ENCODE measurements around the gene FGR. TPM values are rescaled to one million over a fixed set of nuclear protein-coding genes. Genes with fewer than 3 reads are reported as not detected.

The FGR gene
- polyA plus RNA-seq (0.04 to 0.17 TPM in 2 of 3 replicates, not detected in the other), polyA minus RNA-seq (not detected in 3 replicates)
- 0.24 TPM for polyA plus RNA-seq (2011; ENCODE audit: low read depth)
- 0.04 and 0.06 TPM in 2 replicates for polyA plus RNA-seq (2011; cell fraction: cytosol; rRNA removed)
- not detected in 2 replicates for polyA plus RNA-seq (2011; cell fraction: nucleus; rRNA removed)
- polyA plus RNA-seq (2012; ENCODE audit: low replicate concordance) = 0.06 TPM in 1 of 2 replicates, not detected in the other
- not detected for polyA minus RNA-seq (2011; cell fraction: cytosol; rRNA and poly(A)+ RNA removed)
- not detected in 2 replicates for polyA minus RNA-seq (2011; cell fraction: nucleus; rRNA and poly(A)+ RNA removed)

- dilution Hi-C loops (cut with MboI; ENCODE audit: extremely low pct_ligation_motif_present, low sequenced_read_pairs) = no loop called here
- H3K4me2 ChIP-seq (ENCODE audit: control insufficient read depth, extremely low read depth, insufficient read depth, low read depth, low read length) = peak within 1 kb of the TSS; percentile 52
- no peak for DNase-seq (ENCODE audit: low read depth, low spot score)
- H3K27ac ChIP-seq (ENCODE audit: control insufficient read depth, insufficient read depth, low read length) = no peak within 1 kb of the TSS
- H3K36me3 ChIP-seq (ENCODE audit: control insufficient read depth in 2 of 2, extremely low read depth in 1 of 2, insufficient read depth in 2 of 2, low read length in 2 of 2) = no peaks in the 10 kb centered on the region
- H3K79me2 ChIP-seq (ENCODE audit: control insufficient read depth, insufficient read depth, low read length) = no peaks in the 10 kb centered on the region
- no peaks in the 10 kb centered on the region for H4K20me1 ChIP-seq (ENCODE audit: control insufficient read depth, extremely low read depth, insufficient read depth, low read length)
- H3K4me1 ChIP-seq (ENCODE audit: control insufficient read depth, extremely low read depth, insufficient read depth, low read length) = peaks cover 8% of the 10 kb centered on the region
- no peaks in the 10 kb centered on the region for H3K9me1 ChIP-seq (ENCODE audit: control insufficient read depth, extremely low read depth, insufficient read depth, low read length)
- TF ChIP-seq CTCF (optimal IDR thresholded peaks at IDR 0.05 in 1 of 3, IDR thresholded peaks at IDR 0.05 in 1 of 3, conservative IDR thresholded peaks at IDR 0.05 in 1 of 3; ENCODE audit: extremely low read depth in 1 of 3, insufficient read depth in 2 of 3, low read length in 3 of 3) (no peak), EZH2 (IDR thresholded peaks at IDR 0.05; ENCODE audit: low read length) (no peak)
- peak within 1 kb of the TSS in 2 of 3 experiments; percentile 27 to 34 for H3K4me3 ChIP-seq (ENCODE audit: control insufficient read depth in 2 of 3, extremely low read depth in 1 of 3, insufficient read depth in 2 of 3, low read depth in 1 of 3, low read length in 3 of 3)
- no peak for FAIRE-seq
- H3K9me3 ChIP-seq (ENCODE audit: control insufficient read depth, low read depth, low read length) = no peaks in the 10 kb centered on the region
- peaks cover 16% of the 10 kb centered on the region for H3K27me3 ChIP-seq (ENCODE audit: control insufficient read depth, extremely low read depth, insufficient read depth, low read length)
- H3K9ac ChIP-seq (ENCODE audit: control insufficient read depth, extremely low read depth, insufficient read depth, low read length) = peak within 1 kb of the TSS; percentile 2
- peak within 1 kb of the TSS; percentile 33 for H2AFZ ChIP-seq (ENCODE audit: control insufficient read depth, low read length)
Observed at GRCh38 chr1:27634985-27635367, at the start of gene FGR. TSS of gene FGR (minus strand) at chr1:27635185. CDS start at chr1:27623916, 11,269 bp downstream.

DNA sequence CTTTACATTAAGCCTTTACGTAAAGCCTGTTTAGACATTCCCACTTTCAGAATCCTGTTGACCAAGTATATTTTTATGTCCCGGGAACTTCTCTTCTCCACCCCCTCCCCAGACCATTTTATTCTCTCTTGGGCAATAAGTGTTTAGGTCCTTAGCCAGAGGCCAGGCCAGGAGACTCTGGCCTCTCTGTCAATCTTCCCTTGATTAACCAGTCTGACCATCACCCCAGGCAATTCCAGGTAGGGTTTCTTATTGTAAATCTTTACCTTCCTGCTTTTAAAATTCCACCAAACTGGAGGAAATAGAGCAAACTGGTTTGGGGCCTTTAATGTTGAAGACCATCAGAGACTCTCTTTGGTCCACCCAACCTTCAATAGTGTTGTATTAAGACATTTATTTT lies 49.2 kb upstream of the FGR start:
- Histone ChIP-seq H3K36me3 (ENCODE audit: control insufficient read depth in 2 of 2, extremely low read depth in 1 of 2, insufficient read depth in 2 of 2, low read length in 2 of 2) (no peaks in the 10 kb centered on the region), H3K9me1 (ENCODE audit: control insufficient read depth, extremely low read depth, insufficient read depth, low read length) (no peaks in the 10 kb centered on the region), H3K79me2 (ENCODE audit: control insufficient read depth, insufficient read depth, low read length) (no peaks in the 10 kb centered on the region), H3K4me1 (ENCODE audit: control insufficient read depth, extremely low read depth, insufficient read depth, low read length) (peaks cover 3% of the 10 kb centered on the region), H3K27me3 (ENCODE audit: control insufficient read depth, extremely low read depth, insufficient read depth, low read length) (no peaks in the 10 kb centered on the region), H3K9ac (ENCODE audit: control insufficient read depth, extremely low read depth, insufficient read depth, low read length) (no peak overlapping the region), H3K27ac (ENCODE audit: control insufficient read depth, insufficient read depth, low read length) (no peak overlapping the region), H3K4me3 (ENCODE audit: control insufficient read depth in 2 of 3, extremely low read depth in 1 of 3, insufficient read depth in 2 of 3, low read depth in 1 of 3, low read length in 3 of 3) (no peak overlapping the region), H3K4me2 (ENCODE audit: control insufficient read depth, extremely low read depth, insufficient read depth, low read depth, low read length) (no peak overlapping the region), H3K9me3 (ENCODE audit: control insufficient read depth, low read depth, low read length) (peaks cover 1% of the 10 kb centered on the region), H2AFZ (ENCODE audit: control insufficient read depth, low read length) (no peak overlapping the region), H4K20me1 (ENCODE audit: control insufficient read depth, extremely low read depth, insufficient read depth, low read length) (no peaks in the 10 kb centered on the region)
- FAIRE-seq = no peak
- DNase-seq (ENCODE audit: low read depth, low spot score) = no peak
- dilution Hi-C loops (cut with MboI; ENCODE audit: extremely low pct_ligation_motif_present, low sequenced_read_pairs) = no loop called here
- TF ChIP-seq CTCF (optimal IDR thresholded peaks at IDR 0.05 in 1 of 3, IDR thresholded peaks at IDR 0.05 in 1 of 3, conservative IDR thresholded peaks at IDR 0.05 in 1 of 3; ENCODE audit: extremely low read depth in 1 of 3, insufficient read depth in 2 of 3, low read length in 3 of 3) (no peak), EZH2 (IDR thresholded peaks at IDR 0.05; ENCODE audit: low read length) (no peak)

Data from keratinocyte (primary cell).